ENCODE data around the gene KLK7. TPM values are rescaled to one million over a fixed set of nuclear protein-coding genes. Genes with fewer than 3 reads are reported as not detected.

The KLK7 gene
- total and polyA plus RNA-seq, 2 donors (not counting 3 experiments of a cell fraction or from before 2014, with no cell fraction given) = not detected

- H3K36me3 ChIP-seq (ENCODE audit: control insufficient read depth in 2 of 2, extremely low read depth in 1 of 2, insufficient read depth in 2 of 2, low read length in 2 of 2) = no peaks in the 10 kb centered on the region
- no peaks in the 10 kb centered on the region for H3K9me3 ChIP-seq (replicated peaks; ENCODE audit: control insufficient read depth, insufficient read depth, low read length)
- no peak overlapping the region for H3K9ac ChIP-seq (replicated peaks; ENCODE audit: extremely low read depth, insufficient read depth, low read length)
- no peaks in the 10 kb centered on the region for H4K20me1 ChIP-seq (replicated peaks; ENCODE audit: control insufficient read depth, extremely low read depth, insufficient read depth, low read length)
- H3K4me2 ChIP-seq (ENCODE audit: insufficient read depth, low read length) = no peak overlapping the region
- POLR2A ChIA-PET = no interaction called here
- H3K4me1 ChIP-seq (ENCODE audit: control insufficient read depth, extremely low read depth, insufficient read depth, low read length) = no peaks in the 10 kb centered on the region
- no peaks in the 10 kb centered on the region for H3K79me2 ChIP-seq (ENCODE audit: control insufficient read depth, insufficient read depth, low read length)
- H2AFZ ChIP-seq (ENCODE audit: low read depth, low read length) = no peak overlapping the region
- H3K4me3 ChIP-seq (replicated peaks in 1 of 3; ENCODE audit: insufficient read depth in 1 of 3, low read depth in 1 of 3, low read length in 3 of 3) = no peak overlapping the region
- intact Hi-C loops (cut with micrococcal nuclease) (no loop called here), dilution Hi-C loops (cut with MboI; ENCODE audit: extremely low pct_ligation_motif_present, low sequenced_read_pairs) (no loop called here)
- CTCF ChIA-PET = interaction anchor here (1.4 to 3.4 kb wide), 2 partner anchors 86 to 166 kb away, joined by 7 to 35 read pairs; no protein-coding TSS in a partner anchor
- BruUV-seq (replicated peaks) = no TSS peak
- no peak overlapping the region for H3K27ac ChIP-seq (ENCODE audit: insufficient read depth, low read depth, low read length)
- DNase-seq (ENCODE audit: low read depth, low spot score) (no peak), FAIRE-seq (no peak)
- H3K27me3 ChIP-seq (ENCODE audit: control insufficient read depth in 2 of 2, insufficient read depth in 2 of 2, low read length in 2 of 2) = peaks cover 0 to 2% of the 10 kb centered on the region in 2 experiments
- no peak for TF ChIP-seq MAX (IDR thresholded peaks at IDR 0.05; ENCODE audit: insufficient read depth, insufficient read length)
- TF ChIP-seq FOS (IDR thresholded peaks at IDR 0.05; ENCODE audit: borderline replicate concordance, insufficient read depth, low read length) = no peak
- TF ChIP-seq POLR2A (IDR thresholded peaks at IDR 0.05; ENCODE audit: low read depth, low read length) = no peak
- TF ChIP-seq JUN (IDR thresholded peaks at IDR 0.05; ENCODE audit: borderline replicate concordance, insufficient read depth, insufficient read length, low read depth) = no peak
- no peak for TF ChIP-seq MYC (IDR thresholded peaks at IDR 0.05; ENCODE audit: low read depth, low read length)
- no peak for TF ChIP-seq GATA2 (IDR thresholded peaks at IDR 0.05; ENCODE audit: insufficient read depth, insufficient read length, low read depth, low read length)
- TF ChIP-seq POLR2AphosphoS5 (IDR thresholded peaks at IDR 0.05; ENCODE audit: insufficient read depth, low read depth, low read length) = no peak
- TF ChIP-seq EZH2 (IDR thresholded peaks at IDR 0.05; ENCODE audit: borderline replicate concordance, low read depth, low read length, severe bottlenecking) = no peak
- TF ChIP-seq CTCF (IDR thresholded peaks at IDR 0.05; ENCODE audit: extremely low read depth in 1 of 2, insufficient read depth in 1 of 2, low read depth in 1 of 2, low read length in 2 of 2) = no peak
- no peaks in the 10 kb centered on the region for H3K9me1 ChIP-seq (replicated peaks; ENCODE audit: control insufficient read depth, extremely low read depth, insufficient read depth, low read length)
Observed at GRCh38 chr19:50931023-50931422, 52.7 kb downstream of the KLK7 start.

All from endothelial cell of umbilical vein (primary cell).